Measurements from ENCODE around the gene HMGN4. TPM values are rescaled to one million over a fixed set of nuclear protein-coding genes. Genes with fewer than 3 reads are reported as not detected.

HMGN4 gene
- total and polyA plus RNA-seq, 2 of the 8 experiments (the other 6 are each of a cell fraction or from before 2014, with no cell fraction given), result 23.4 to 66.4 TPM

DNA sequence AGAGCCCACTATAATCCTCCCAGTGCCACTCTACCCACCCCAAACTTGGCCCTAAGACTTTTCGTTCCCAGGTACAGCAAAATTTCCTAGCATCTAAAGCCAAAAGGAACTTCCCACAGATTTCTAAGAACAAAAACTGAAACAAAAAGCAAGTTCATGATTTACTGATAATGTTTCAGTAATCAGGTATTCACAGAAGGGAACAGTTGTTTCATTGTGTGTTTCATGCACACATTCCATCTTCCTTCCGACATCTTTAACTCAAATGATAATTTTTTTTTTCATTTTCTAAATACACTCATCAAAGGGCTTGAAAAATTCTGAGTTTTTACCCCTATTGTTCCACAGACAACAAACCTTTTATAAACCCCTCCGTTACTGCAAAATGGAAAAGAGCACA, 44.0 kb upstream of the HMGN4 start:
- Histone ChIP-seq H4K20me1 (replicated peaks in 1 of 2; ENCODE audit: control insufficient read depth in 1 of 2, insufficient read depth in 2 of 2, low read length in 2 of 2) (no peaks in the 10 kb centered on the region), H4K91ac (replicated peaks; ENCODE audit: insufficient read length, low read length) (no peak overlapping the region), H2BK15ac (ENCODE audit: low read length) (no peak overlapping the region), H3K79me2 (ENCODE audit: control insufficient read depth in 1 of 2, insufficient read depth in 2 of 2, low read length in 2 of 2) (no peaks in the 10 kb centered on the region), H3K4me2 (ENCODE audit: insufficient read depth in 1 of 2, low read depth in 2 of 2, low read length in 2 of 2) (no peak overlapping the region), H2BK5ac (ENCODE audit: low read depth, low read length) (no peak overlapping the region), H4K5ac (ENCODE audit: insufficient read length, low read depth, low read length) (no peak overlapping the region), H2BK120ac (replicated peaks; ENCODE audit: low read depth, low read length) (no peak overlapping the region), H2BK20ac (ENCODE audit: low read length) (no peak overlapping the region), H3K14ac (ENCODE audit: insufficient read length) (no peak overlapping the region), H4K8ac (ENCODE audit: extremely low read depth, insufficient read depth, low read length) (no peak overlapping the region), H3K18ac (ENCODE audit: extremely low read depth, low read length) (no peak overlapping the region), H3K23ac (ENCODE audit: insufficient read length) (no peak overlapping the region), H2AK5ac (ENCODE audit: low read depth, low read length) (no peak overlapping the region), H3K27me3 (replicated peaks in 1 of 4; ENCODE audit: control insufficient read depth in 3 of 4, extremely low read depth in 1 of 4, insufficient read depth in 3 of 4, low read length in 3 of 4) (no peaks in the 10 kb centered on the region; a peak in 1 of 7 replicates), H3K9me3 (ENCODE audit: insufficient read depth in 2 of 2, low read depth in 1 of 2, low read length in 1 of 2) (no peaks in the 10 kb centered on the region), H3K27ac (ENCODE audit: low read depth, low read length) (no peak overlapping the region), H3K79me1 (ENCODE audit: low read depth, low read length) (no peaks in the 10 kb centered on the region), H3K9ac (replicated peaks in 1 of 4; ENCODE audit: extremely low read depth in 1 of 4, low read depth in 3 of 4, low read length in 3 of 4) (no peak overlapping the region), H3K4me3 (ENCODE audit: extremely low read depth in 1 of 4, insufficient read depth in 2 of 4, low read depth in 3 of 4, low read length in 4 of 4) (no peak overlapping the region), H3K36me3 (ENCODE audit: control insufficient read depth in 2 of 4, insufficient read depth in 4 of 4, low read length in 3 of 4) (no peaks in the 10 kb centered on the region), H3K4ac (replicated peaks; ENCODE audit: insufficient read length, low read depth, low read length) (no peak overlapping the region), H3K23me2 (ENCODE audit: low read depth, low read length) (no peaks in the 10 kb centered on the region), H2BK12ac (ENCODE audit: low read depth, low read length) (no peak overlapping the region), H3K56ac (replicated peaks; ENCODE audit: insufficient read length, low read depth, low read length) (no peak overlapping the region), H3K4me1 (replicated peaks in 1 of 4; ENCODE audit: control insufficient read depth in 3 of 4, insufficient read depth in 4 of 4, low read length in 3 of 4) (peaks cover 0 to 3% (median under 1%) of the 10 kb centered on the region in 4 experiments; a peak in 1 of 7 replicates), H2AFZ (ENCODE audit: low read length) (no peak overlapping the region)
- WGBS, 2 experiments (ENCODE audit: extremely low coverage in 1 of 2, insufficient coverage in 1 of 2, insufficient read length in 1 of 2, insufficient replicate concordance in 2 of 2, low coverage in 1 of 2, low lambda C conversion rate in 2 of 2, missing lambda C conversion rate in 1 of 2), result 94% methylated on average over 3 of the region's 3 CpGs; no CpG with 5 or more reads in 1 of the 2 experiments
- POLR2A ChIA-PET (ENCODE audit: partially characterized antibody), result no interaction called here
- DNase-seq (ENCODE audit: low read depth in 1 of 2, low spot score in 2 of 2) (no peak), FAIRE-seq (no peak)
- CTCF ChIA-PET (ENCODE audit: partially characterized antibody), result interaction anchor here (0.7 to 1.0 kb wide), 2 partner anchors 18 to 153 kb away, joined by 3 read pairs; no protein-coding TSS in a partner anchor
- TF ChIP-seq CREB1 (IDR thresholded peaks at IDR 0.05), result no peak
- TF ChIP-seq KDM5A (IDR thresholded peaks at IDR 0.05; ENCODE audit: low read length), result no peak
- no peak for TF ChIP-seq NANOG (IDR thresholded peaks at IDR 0.05; ENCODE audit: insufficient read depth, low read depth, low read length, poor library complexity, severe bottlenecking)
- TF ChIP-seq ZNF274 (IDR thresholded peaks at IDR 0.05; ENCODE audit: borderline replicate concordance, extremely low read depth, low read length), result no peak
- TF ChIP-seq YY1 (IDR thresholded peaks at IDR 0.05; ENCODE audit: low read depth, low read length), result no peak
- TF ChIP-seq SIX5 (IDR thresholded peaks at IDR 0.05; ENCODE audit: low read depth, low read length), result no peak
- no peak for TF ChIP-seq RNF2 (IDR thresholded peaks at IDR 0.05; ENCODE audit: borderline replicate concordance, low read depth, low read length, missing control alignments, poor library complexity, severe bottlenecking)
- no peak for TF ChIP-seq EP300 (IDR thresholded peaks at IDR 0.05; ENCODE audit: borderline replicate concordance in 1 of 2, low read depth in 2 of 2, low read length in 2 of 2)
- no peak for TF ChIP-seq SP2 (IDR thresholded peaks at IDR 0.05; ENCODE audit: low read length)
- no peak for TF ChIP-seq TAF1 (IDR thresholded peaks at IDR 0.05; ENCODE audit: low read depth, low read length)
- TF ChIP-seq CBX8 (IDR thresholded peaks at IDR 0.05; ENCODE audit: borderline replicate concordance, low read depth, low read length), result no peak
- no peak for TF ChIP-seq RAD21 (IDR thresholded peaks at IDR 0.05 in 1 of 2, conservative IDR thresholded peaks at IDR 0.05 in 1 of 2; ENCODE audit: low read depth in 2 of 2, low read length in 2 of 2)
- TF ChIP-seq PHF8 (conservative IDR thresholded peaks at IDR 0.05; ENCODE audit: low read depth, low read length), result no peak
